HG03558 (cell line): Measurements from ENCODE around the gene SCNN1A.

ENCODE experiments used
- ATAC-seq: cut with Tn5 transposase; IDR thresholded peaks from one replicate; pipeline ENCODE4 v1.9.1; 2021; ENCODE audit warnings: moderate number of reproducible peaks; ENCODE audit not compliant: unreplicated experiment; ENCODE audit errors: extremely low read depth

Gene SCNN1A

GRCh38 chr12:6335451-6336078, 39.8 kb downstream of the SCNN1A start:
- no peak for ATAC-seq

GRCh38 chr12:6334940-6335450, 40.4 kb downstream of the SCNN1A start:
- ATAC-seq: no peak

- no peak for ATAC-seq
These were observed 41.0 kb downstream of the SCNN1A start for GRCh38 chr12:6334359-6334758.

GRCh38 chr12:6333566-6333965, 41.8 kb downstream of the SCNN1A start:
- ATAC-seq: no peak

- ATAC-seq: no peak
These were observed 42.3 kb downstream of the SCNN1A start for GRCh38 chr12:6333029-6333428.

GRCh38 chr12:6332459-6332858, 42.9 kb downstream of the SCNN1A start:
- ATAC-seq: no peak

- no peak for ATAC-seq
These were observed 44.2 kb downstream of the SCNN1A start for GRCh38 chr12:6330999-6331714.

GRCh38 chr12:6330192-6330591, 45.2 kb downstream of the SCNN1A start:
- ATAC-seq: no peak

- no peak for ATAC-seq
These were observed 45.7 kb downstream of the SCNN1A start for GRCh38 chr12:6329703-6330064.

GRCh38 chr12:6328945-6329702, 46.2 kb downstream of the SCNN1A start:
- no peak for ATAC-seq

- no peak for ATAC-seq
These were observed 47.2 kb downstream of the SCNN1A start for GRCh38 chr12:6328045-6328779.

- no peak for ATAC-seq
These were observed 47.9 kb downstream of the SCNN1A start for GRCh38 chr12:6327229-6328041.

- no peak for ATAC-seq
These were observed 48.8 kb downstream of the SCNN1A start for GRCh38 chr12:6326316-6327228.

- ATAC-seq: no peak
These were observed 50.2 kb downstream of the SCNN1A start for GRCh38 chr12:6324936-6325750.

GRCh38 chr12:6323995-6324711, 51.2 kb downstream of the SCNN1A start:
- ATAC-seq: no peak

- ATAC-seq: no peak
These were observed 51.9 kb downstream of the SCNN1A start for GRCh38 chr12:6323340-6323994.

- no peak for ATAC-seq
These were observed 52.4 kb downstream of the SCNN1A start for GRCh38 chr12:6322969-6323339.
